HepG2 (cell line): ENCODE results near the gene SMYD1. TPM values are rescaled to one million over a fixed set of nuclear protein-coding genes. Genes with fewer than 3 reads are reported as not detected.

Experiments used
- GATAD2A ChIP-seq: IDR thresholded peaks from 2 replicates; pipeline ENCODE4 v1.6.1; 2016
- HIC2 ChIP-seq: sonication (generic); formaldehyde crosslinking; IDR thresholded peaks from 2 replicates; pipeline ENCODE4 v1.9.0; 2022; ENCODE audit warnings: low read depth, missing genetic modification reagents
- HOXD1 ChIP-seq: sonication (generic); formaldehyde crosslinking; IDR thresholded peaks from 2 replicates; pipeline ENCODE4 v1.5.0; 2020; ENCODE audit warnings: missing genetic modification reagents
- NCOA2 ChIP-seq: sonication (generic); formaldehyde crosslinking; IDR thresholded peaks from 2 replicates; pipeline ENCODE4 v1.8.0; 2022; ENCODE audit warnings: inconsistent platforms
- RNF2 ChIP-seq: fragments of 450-650 bp; conservative IDR thresholded peaks from 2 replicates; pipeline ENCODE4 v1.6.1; 2016; ENCODE audit warnings: low read depth
- ZBTB38 ChIP-seq: sonication (generic); formaldehyde crosslinking; IDR thresholded peaks from 2 replicates; pipeline ENCODE4 v1.5.1; 2020; ENCODE audit warnings: mild to moderate bottlenecking, missing genetic modification reagents
- ZBTB40 ChIP-seq, 2 experiments: fragments of 450-650 bp in 1 of 2; sonication (generic) in 1 of 2; formaldehyde crosslinking in 1 of 2; IDR thresholded peaks; 2 replicates each; pipeline versions ENCODE4 v1.6.1 to v1.8.0; 2016 to 2022; ENCODE audit warnings: antibody characterized with exemption in 1 of 2, mild to moderate bottlenecking in 1 of 2, missing genetic modification reagents in 1 of 2
- ZBTB7A ChIP-seq: sonication (generic); formaldehyde crosslinking; IDR thresholded peaks from 2 replicates; pipeline ENCODE4 v1.8.0; 2022; ENCODE audit warnings: mild to moderate bottlenecking, missing genetic modification reagents
- ZFX ChIP-seq: sonication (generic); formaldehyde crosslinking; IDR thresholded peaks from 2 replicates; pipeline ENCODE4 v1.4.0; 2020; ENCODE audit warnings: mild to moderate bottlenecking, low read depth, missing genetic modification reagents, moderate library complexity
- ZNF263 ChIP-seq: sonication (generic); formaldehyde crosslinking; IDR thresholded peaks from 2 replicates; pipeline ENCODE4 v1.4.0; 2020; ENCODE audit warnings: missing genetic modification reagents
- polyA plus RNA-seq, 8 experiments: library from polyadenylated mRNA; depleted of rRNA in 3 of 8; stranded (reverse) in 7 of 8; unstranded in 1 of 8; fragments of >200 nt; fragmentation: Illumina TruSeq in 4 of 8; extraction: Trizol in 4 of 8; gene quantifications; 2 replicates each; pipeline versions ENCODE4 v1.2.1 to v1.2.3, GENCODE V29; 2011 to 2016; ENCODE audit warnings: low read depth in 4 of 8, missing spikeins in 1 of 8, mixed read lengths in 1 of 8; ENCODE audit not compliant: insufficient read depth in 1 of 8
- total RNA-seq, 5 experiments: library from RNA; depleted of rRNA; stranded (reverse); fragments of >200 nt; fragmentation: Illumina TruSeq; extraction: Trizol; gene quantifications; 2 replicates each; pipeline ENCODE4 v1.2.3, GENCODE V29; 2016; ENCODE audit warnings: low read depth in 1 of 5
- TF ChIP-seq, protein P1 (sequence below): sonication (generic); formaldehyde crosslinking; IDR thresholded peaks from 2 replicates; pipeline ENCODE4 v1.5.0; 2020; ENCODE audit warnings: mild to moderate bottlenecking, missing genetic modification reagents, borderline replicate concordance
- TF ChIP-seq, protein P2 (sequence below): IDR thresholded peaks from 2 replicates; pipeline ENCODE4 v1.6.1; 2016

The SMYD1 gene
- total and polyA plus RNA-seq, 2 of the 13 experiments (the other 11 are each of a cell fraction or from before 2014, with no cell fraction given), result not detected

DNA sequence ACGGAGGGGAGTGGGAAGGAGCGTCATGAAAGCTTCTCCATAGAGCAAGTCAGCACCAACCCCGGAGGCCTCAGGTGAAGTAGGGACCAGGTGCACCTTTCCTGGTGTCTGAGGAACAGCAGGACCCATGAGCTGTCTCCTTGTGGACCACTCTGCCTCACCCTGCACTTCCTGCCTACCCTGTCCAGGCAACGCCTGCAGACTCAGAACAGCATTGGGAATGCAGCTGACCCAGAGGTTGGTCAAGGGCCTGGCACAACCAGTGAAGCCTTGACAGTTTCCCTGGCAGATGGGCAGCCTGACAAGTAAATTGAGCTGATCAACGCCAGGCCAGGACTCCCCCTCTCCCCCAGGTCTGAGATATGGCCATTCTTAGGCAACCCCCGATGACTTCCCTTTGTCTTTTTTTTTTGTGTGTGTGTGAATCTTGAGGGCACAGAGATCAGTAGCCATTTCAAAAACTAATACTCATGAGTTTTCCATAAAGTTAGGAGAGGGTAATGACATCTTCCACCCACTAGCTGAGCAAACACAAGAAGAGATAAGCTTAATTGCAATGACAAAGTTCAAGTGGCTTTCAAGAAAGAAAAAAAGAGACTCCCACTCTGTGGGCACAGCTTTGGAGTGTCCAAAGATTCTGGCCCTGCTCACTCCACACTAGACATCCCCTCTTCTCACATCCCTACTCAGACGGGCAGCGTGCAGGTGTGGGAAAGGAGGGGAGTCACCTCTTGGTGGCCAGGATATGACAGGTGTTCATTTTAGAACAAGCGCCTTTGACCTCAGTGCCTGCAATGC is 63.8 kb downstream of the SMYD1 start (continued):
- TF ChIP-seq ZBTB40 (IDR thresholded peaks at IDR 0.05) (no peak), ZBTB40 (CRISPR knock-in tag; IDR thresholded peaks at IDR 0.05) (peak; percentile 55; the same call in 1 of the 2 replicates), ZBTB38 (peak; percentile 55; the same call in 1 of the 2 replicates), GATAD2A (CRISPR knock-in tag) (peak; percentile 86), ZBTB7A (CRISPR knock-in tag) (0 out of 2 replicates have a peak, but pooled peaks have one; percentile 29), ZFX (CRISPR knock-in tag) (peak; percentile 55; the same call in 1 of the 2 replicates), ZNF263 (CRISPR knock-in tag) (0 out of 2 replicates have a peak, but pooled peaks have one; percentile 32), HOXD1 (CRISPR knock-in tag) (peak; percentile 84; the same call in 1 of the 2 replicates), NCOA2 (peak; percentile 78), HIC2 (CRISPR knock-in tag) (peak; percentile 79), RNF2 (no peak)
- TF ChIP-seq, protein P1, sequence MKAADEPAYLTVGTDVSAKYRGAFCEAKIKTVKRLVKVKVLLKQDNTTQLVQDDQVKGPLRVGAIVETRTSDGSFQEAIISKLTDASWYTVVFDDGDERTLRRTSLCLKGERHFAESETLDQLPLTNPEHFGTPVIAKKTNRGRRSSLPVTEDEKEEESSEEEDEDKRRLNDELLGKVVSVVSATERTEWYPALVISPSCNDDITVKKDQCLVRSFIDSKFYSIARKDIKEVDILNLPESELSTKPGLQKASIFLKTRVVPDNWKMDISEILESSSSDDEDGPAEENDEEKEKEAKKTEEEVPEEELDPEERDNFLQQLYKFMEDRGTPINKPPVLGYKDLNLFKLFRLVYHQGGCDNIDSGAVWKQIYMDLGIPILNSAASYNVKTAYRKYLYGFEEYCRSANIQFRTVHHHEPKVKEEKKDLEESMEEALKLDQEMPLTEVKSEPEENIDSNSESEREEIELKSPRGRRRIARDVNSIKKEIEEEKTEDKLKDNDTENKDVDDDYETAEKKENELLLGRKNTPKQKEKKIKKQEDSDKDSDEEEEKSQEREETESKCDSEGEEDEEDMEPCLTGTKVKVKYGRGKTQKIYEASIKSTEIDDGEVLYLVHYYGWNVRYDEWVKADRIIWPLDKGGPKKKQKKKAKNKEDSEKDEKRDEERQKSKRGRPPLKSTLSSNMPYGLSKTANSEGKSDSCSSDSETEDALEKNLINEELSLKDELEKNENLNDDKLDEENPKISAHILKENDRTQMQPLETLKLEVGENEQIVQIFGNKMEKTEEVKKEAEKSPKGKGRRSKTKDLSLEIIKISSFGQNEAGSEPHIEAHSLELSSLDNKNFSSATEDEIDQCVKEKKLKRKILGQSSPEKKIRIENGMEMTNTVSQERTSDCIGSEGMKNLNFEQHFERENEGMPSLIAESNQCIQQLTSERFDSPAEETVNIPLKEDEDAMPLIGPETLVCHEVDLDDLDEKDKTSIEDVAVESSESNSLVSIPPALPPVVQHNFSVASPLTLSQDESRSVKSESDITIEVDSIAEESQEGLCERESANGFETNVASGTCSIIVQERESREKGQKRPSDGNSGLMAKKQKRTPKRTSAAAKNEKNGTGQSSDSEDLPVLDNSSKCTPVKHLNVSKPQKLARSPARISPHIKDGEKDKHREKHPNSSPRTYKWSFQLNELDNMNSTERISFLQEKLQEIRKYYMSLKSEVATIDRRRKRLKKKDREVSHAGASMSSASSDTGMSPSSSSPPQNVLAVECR (CRISPR knock-in tag), result peak; percentile 21; the same call in 1 of the 2 replicates
- TF ChIP-seq, protein P2, sequence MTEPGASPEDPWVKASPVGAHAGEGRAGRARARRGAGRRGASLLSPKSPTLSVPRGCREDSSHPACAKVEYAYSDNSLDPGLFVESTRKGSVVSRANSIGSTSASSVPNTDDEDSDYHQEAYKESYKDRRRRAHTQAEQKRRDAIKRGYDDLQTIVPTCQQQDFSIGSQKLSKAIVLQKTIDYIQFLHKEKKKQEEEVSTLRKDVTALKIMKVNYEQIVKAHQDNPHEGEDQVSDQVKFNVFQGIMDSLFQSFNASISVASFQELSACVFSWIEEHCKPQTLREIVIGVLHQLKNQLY (CRISPR knock-in tag), result 0 out of 2 replicates have a peak, but pooled peaks have one; percentile 34
